GM20431 (cell line): ENCODE data around the gene KRT31.
"Not testable (repeated sequence)": the region's sequence is repeated elsewhere in the genome, so short reads cannot be mapped to it uniquely, and the experiment has no call there.

ENCODE experiments used
- in situ Hi-C: fragments of 300-500 bp; cut with MseI, MboI; formaldehyde crosslinking; loops from one replicate; pipeline ENCODE4 v1.15.0; 2020; ENCODE audit warnings: low sequenced_read_pairs; ENCODE audit not compliant: unreplicated experiment

KRT31 gene

GRCh38 chr17:41393294-41393693 is 4.1 kb downstream of the KRT31 start:
- in situ Hi-C loops, result no loop called here

GRCh38 chr17:41392278-41392677 is 5.1 kb downstream of the KRT31 start:
- in situ Hi-C loops, result no loop called here

GRCh38 chr17:41391535-41391934 is 5.9 kb downstream of the KRT31 start:
- in situ Hi-C loops, result no loop called here

- in situ Hi-C loops, result no loop called here
These were observed 6.9 kb downstream of the KRT31 start for GRCh38 chr17:41390411-41390938.

- in situ Hi-C loops, result no loop called here
These were observed 9.7 kb downstream of the KRT31 start for GRCh38 chr17:41387670-41388069.

GRCh38 chr17:41386227-41386626 is 11.2 kb downstream of the KRT31 start:
- in situ Hi-C loops, result no loop called here

GRCh38 chr17:41383690-41384089 is 13.7 kb downstream of the KRT31 start:
- in situ Hi-C loops, result no loop called here

GRCh38 chr17:41382394-41382793 is 15.0 kb downstream of the KRT31 start:
- in situ Hi-C loops, result no loop called here

- in situ Hi-C loops, result not testable (repeated sequence)
These were observed 15.5 kb downstream of the KRT31 start, which contains the start of gene KRT34 for GRCh38 chr17:41381943-41382342. Gene KRT34 (minus strand): TSS chr17:41382306. CDS start chr17:41382246, 60 bp downstream.

GRCh38 chr17:41380091-41380490 is 17.3 kb downstream of the KRT31 start:
- in situ Hi-C loops, result not testable (repeated sequence)

GRCh38 chr17:41377546-41377945 is 19.9 kb downstream of the KRT31 start:
- in situ Hi-C loops, result no loop called here

GRCh38 chr17:41369713-41370112 is 27.7 kb downstream of the KRT31 start, which contains the start of gene KRT33B:
Gene KRT33B (minus strand): TSS chr17:41369813. CDS start chr17:41369750, 63 bp downstream.
- in situ Hi-C loops, result no loop called here

GRCh38 chr17:41369023-41369422 is 28.4 kb downstream of the KRT31 start:
- in situ Hi-C loops, result no loop called here

- in situ Hi-C loops, result no loop called here
These were observed 29.9 kb downstream of the KRT31 start for GRCh38 chr17:41367426-41368075.

- in situ Hi-C loops, result no loop called here
These were observed 31.3 kb downstream of the KRT31 start for GRCh38 chr17:41366070-41366469.

- in situ Hi-C loops, result no loop called here
These were observed 33.5 kb downstream of the KRT31 start for GRCh38 chr17:41363881-41364280.

GRCh38 chr17:41360296-41360995 is 37.0 kb downstream of the KRT31 start:
- in situ Hi-C loops, result no loop called here

GRCh38 chr17:41354536-41354935 is 42.9 kb downstream of the KRT31 start:
- in situ Hi-C loops, result no loop called here

GRCh38 chr17:41352597-41353366 is 44.6 kb downstream of the KRT31 start:
- in situ Hi-C loops, result no loop called here

GRCh38 chr17:41351177-41351576 is 46.2 kb downstream of the KRT31 start:
- in situ Hi-C loops, result no loop called here
